ENCODE measurements around the gene NAT9.

The NAT9 gene

DNA sequence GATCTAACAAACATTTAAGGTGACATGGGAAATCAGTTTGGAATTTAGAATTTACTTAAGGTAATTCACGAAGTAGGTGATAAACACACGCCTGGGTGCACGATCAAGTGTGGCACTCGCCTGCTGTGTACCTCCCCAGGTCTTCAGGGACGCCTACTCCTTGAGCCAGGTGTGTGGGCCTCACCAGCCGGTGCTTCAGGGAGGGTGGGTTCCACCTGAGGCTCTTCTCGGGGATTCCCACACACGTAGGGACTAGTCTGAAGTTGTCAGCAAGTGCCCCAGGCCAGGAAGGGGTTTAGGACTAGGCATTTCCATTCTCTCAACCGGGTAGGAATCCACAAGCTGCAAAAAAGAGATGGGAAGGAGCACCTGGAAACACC lies 9.8 kb upstream of the NAT9 start:
- DNase-seq (ENCODE audit: low read depth) = no peak
- H3K4me3 ChIP-seq (ENCODE audit: low read depth, low read length) = no peak overlapping the region
- no peak for TF ChIP-seq POLR2A (IDR thresholded peaks at IDR 0.05; ENCODE audit: extremely low read depth, insufficient read length)
- no peak for TF ChIP-seq MYC (IDR thresholded peaks at IDR 0.05; ENCODE audit: low read depth, low read length)
- TF ChIP-seq, protein P1, sequence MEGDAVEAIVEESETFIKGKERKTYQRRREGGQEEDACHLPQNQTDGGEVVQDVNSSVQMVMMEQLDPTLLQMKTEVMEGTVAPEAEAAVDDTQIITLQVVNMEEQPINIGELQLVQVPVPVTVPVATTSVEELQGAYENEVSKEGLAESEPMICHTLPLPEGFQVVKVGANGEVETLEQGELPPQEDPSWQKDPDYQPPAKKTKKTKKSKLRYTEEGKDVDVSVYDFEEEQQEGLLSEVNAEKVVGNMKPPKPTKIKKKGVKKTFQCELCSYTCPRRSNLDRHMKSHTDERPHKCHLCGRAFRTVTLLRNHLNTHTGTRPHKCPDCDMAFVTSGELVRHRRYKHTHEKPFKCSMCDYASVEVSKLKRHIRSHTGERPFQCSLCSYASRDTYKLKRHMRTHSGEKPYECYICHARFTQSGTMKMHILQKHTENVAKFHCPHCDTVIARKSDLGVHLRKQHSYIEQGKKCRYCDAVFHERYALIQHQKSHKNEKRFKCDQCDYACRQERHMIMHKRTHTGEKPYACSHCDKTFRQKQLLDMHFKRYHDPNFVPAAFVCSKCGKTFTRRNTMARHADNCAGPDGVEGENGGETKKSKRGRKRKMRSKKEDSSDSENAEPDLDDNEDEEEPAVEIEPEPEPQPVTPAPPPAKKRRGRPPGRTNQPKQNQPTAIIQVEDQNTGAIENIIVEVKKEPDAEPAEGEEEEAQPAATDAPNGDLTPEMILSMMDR (IDR thresholded peaks at IDR 0.05; ENCODE audit: low read depth, low read length) = no peak
- TF ChIP-seq, protein P2, sequence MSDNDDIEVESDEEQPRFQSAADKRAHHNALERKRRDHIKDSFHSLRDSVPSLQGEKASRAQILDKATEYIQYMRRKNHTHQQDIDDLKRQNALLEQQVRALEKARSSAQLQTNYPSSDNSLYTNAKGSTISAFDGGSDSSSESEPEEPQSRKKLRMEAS (IDR thresholded peaks at IDR 0.05; ENCODE audit: low read depth, low read length) = no peak

DNA sequence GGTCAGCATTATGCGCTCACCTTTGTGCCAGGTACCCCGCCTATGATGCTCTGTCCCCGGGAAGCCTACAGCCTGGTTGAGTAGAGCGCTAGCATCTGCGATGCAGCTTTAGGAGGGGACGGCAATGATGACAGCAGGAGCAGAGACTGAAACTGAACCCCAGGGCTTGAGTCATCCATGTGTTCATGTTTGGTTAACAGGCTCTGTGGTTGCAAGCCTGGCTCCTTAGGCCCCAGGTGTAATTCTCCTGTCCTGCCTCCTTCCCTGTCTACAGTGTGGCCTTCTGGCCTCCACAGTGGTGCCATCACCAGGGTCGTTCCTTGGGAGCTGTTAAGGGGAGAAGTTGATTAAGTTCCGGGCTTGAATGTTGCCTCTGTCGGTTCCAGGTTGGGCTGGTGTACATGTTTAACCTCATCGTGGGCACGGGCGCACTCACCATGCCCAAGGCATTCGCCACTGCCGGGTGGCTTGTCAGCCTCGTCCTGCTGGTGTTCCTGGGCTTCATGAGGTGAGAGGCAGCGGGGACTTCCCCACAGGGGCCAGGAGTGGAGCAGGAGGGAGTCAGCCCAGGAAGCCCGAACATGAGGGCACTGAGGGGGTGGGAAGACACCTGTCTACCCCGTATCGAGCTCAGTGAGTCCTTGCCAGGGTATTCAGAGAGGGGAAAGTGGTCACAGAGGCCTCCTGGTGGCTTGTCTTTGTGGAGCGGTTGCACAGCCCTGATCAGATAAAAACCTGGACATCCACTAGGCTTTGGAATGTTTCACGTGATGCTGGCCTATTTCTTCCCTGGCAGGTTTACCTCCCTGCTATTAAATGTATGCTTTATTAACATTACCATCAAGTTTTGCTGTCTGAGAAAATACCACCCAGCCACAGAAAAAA lies 9.2 kb upstream of the NAT9 start:
- TF ChIP-seq, protein P1 (IDR thresholded peaks at IDR 0.05; ENCODE audit: low read depth, low read length) = peak; percentile 2
- no peak for TF ChIP-seq POLR2A (IDR thresholded peaks at IDR 0.05; ENCODE audit: extremely low read depth, insufficient read length)
- no peak for DNase-seq (ENCODE audit: low read depth)
- no peak overlapping the region for H3K4me3 ChIP-seq (ENCODE audit: low read depth, low read length)

DNA sequence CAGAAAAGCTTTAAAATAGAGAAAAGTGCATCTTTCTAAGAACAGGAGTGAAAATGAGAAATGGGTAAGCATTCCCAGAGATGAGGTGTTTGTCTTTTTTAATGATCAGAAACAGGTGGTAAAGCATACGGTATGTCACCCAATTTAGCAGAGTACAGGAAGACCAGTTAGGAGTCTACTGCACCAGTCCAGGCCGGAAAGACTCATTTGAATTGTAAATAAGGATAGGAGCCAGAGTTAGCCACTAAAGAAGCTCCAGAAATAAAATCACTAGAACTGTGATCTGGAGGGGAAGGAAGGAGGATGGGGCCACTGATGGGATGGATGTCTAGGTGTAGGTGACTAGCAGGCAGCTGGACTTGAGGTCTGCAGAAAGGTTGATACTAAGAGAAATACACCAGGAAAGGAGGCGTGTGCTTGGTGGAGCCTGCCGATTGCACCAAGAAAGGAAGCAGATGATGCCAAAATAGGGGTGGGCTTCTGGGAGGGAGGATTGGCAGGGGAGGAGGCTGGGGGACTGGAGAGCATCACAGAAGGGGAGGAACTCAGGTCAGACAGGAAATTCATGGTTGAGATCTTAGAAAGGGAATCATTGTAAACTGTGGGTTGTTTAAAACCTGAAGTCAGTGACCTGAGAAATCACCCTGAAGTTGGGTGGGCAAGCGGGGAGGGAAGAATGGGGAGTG lies 8.1 kb upstream of the NAT9 start:
- no peak for DNase-seq (ENCODE audit: low read depth)
- TF ChIP-seq POLR2A (IDR thresholded peaks at IDR 0.05; ENCODE audit: extremely low read depth, insufficient read length) (no peak), MYC (IDR thresholded peaks at IDR 0.05; ENCODE audit: low read depth, low read length) (no peak)
- TF ChIP-seq, protein P2 (IDR thresholded peaks at IDR 0.05; ENCODE audit: low read depth, low read length) = no peak
- TF ChIP-seq, protein P1 (IDR thresholded peaks at IDR 0.05; ENCODE audit: low read depth, low read length) = no peak
- H3K4me3 ChIP-seq (ENCODE audit: low read depth, low read length) = no peak overlapping the region

DNA sequence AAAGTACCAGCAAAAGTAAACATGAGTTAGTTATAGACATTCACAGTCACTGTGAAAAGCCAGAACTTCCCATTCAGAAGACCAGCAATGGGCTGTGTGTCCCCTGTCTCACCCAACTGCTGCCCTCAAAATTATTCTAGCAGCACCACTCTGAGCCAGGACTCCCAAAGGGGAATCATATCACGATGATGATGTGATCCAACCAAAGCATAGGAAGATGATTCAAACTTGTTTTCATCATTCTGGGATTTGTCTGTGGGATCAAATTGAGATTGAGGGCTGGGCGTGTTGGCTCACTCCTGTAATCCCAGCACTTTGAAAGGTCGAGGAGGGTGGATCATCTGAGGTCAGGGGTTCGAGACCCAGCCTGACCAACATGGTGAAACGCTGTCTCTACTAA lies 6.4 kb upstream of the NAT9 start:
- no peak overlapping the region for H3K4me3 ChIP-seq (ENCODE audit: low read depth, low read length)
- no peak for TF ChIP-seq POLR2A (IDR thresholded peaks at IDR 0.05; ENCODE audit: extremely low read depth, insufficient read length)
- no peak for TF ChIP-seq MYC (IDR thresholded peaks at IDR 0.05; ENCODE audit: low read depth, low read length)
- TF ChIP-seq, protein P1 (IDR thresholded peaks at IDR 0.05; ENCODE audit: low read depth, low read length) = no peak
- TF ChIP-seq, protein P2 (IDR thresholded peaks at IDR 0.05; ENCODE audit: low read depth, low read length) = no peak
- DNase-seq (ENCODE audit: low read depth) = no peak

DNA sequence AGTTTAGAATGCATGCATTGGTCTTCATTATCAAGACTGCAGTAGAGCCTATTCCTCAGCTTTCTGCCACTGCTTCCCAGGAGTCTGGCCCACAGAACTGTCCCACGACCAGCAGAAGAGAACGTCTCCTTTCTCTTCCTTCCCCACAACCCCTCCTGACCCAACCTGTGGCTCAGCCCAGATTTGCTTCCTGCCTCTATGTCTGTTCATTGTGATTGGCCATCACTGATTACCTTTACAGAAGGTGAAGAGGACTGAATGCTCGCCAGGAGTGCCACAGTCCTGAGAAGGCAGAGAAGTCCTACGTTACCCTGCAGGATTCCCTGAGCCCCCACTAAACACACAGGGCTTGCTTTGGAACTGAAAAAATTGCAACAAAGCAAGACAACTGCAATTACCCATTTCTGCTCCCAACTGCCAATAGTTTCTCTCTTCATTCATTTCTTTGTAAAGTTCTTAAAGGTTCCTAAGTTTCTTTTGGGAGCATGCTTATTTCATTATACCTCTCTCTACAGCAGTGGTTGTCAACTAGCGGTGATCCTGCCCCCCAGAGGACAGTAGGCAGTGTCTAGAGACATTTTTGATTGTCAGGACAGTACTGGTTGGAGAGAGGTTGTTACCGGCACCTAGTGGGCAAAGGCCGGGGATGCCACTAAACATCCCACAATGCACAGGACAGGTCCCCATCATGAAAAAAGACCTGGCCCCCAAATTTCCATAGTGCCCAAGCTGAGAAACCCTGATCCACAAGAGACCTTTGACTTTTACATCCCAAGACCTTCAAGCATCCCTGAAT lies 4.5 kb upstream of the NAT9 start:
- no peak overlapping the region for H3K4me3 ChIP-seq (ENCODE audit: low read depth, low read length)
- TF ChIP-seq, protein P2 (IDR thresholded peaks at IDR 0.05; ENCODE audit: low read depth, low read length) = no peak
- TF ChIP-seq, protein P1 (IDR thresholded peaks at IDR 0.05; ENCODE audit: low read depth, low read length) = peak; percentile 49
- peak; percentile 69 for DNase-seq (ENCODE audit: low read depth)

Data from NB4 (cell line).